Measurements from ENCODE around the gene HJV.

HJV gene

DNA sequence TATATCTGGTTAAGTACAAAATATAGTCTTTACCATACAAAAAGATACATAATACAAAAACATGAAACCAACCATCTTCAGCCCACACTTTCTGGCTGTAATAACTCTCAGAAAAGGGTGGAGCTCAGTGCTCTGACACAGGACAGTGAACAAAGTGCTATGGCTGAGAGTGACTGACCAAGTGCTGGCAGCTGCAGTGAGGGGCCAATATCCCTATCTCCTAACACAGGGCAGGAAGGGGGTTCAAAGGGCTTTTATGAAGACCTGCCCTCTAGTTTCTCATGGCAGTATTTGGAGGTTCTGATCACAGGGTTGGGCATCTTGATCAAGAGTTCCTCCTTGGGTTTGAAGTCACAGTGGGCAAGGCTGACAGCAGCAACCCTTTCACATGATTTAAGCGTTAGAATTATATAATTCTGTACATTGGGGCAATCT, 29.0 kb downstream of the HJV start:
- DNase-seq = no peak

DNA sequence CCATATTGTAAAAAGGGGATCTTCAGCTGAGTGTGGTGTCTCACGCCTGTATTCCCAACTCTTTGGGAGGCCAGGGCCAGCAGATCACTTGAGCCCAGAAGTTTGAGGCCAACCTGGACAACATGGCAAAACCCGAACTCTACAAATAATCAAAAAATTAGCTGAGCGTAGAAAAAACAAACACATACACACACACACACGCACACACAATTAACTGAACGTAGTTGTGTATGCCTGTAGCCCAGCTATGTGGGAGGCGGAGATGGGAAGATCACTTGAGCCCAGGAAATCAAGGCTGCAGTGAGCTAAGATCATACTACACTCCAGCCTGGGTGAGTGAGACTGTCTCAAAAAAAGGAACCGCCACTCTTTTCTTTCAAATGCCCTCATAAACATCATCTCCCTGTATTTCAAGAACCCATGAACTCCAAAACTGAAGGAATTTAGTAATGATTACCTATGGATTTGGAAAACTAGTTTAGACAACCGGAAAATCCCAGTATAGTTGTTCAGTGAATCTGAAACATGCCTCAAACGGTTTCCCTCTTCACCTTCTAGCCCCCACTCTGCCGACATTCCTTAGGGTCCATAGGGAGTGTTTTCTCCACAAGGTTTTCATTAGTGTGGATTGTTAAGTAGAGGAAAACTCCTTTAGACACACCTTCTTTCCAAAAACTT, 29.7 kb downstream of the HJV start:
- no peak for DNase-seq

GRCh38 chr1:145990249-145990855, 31.2 kb downstream of the HJV start:
- no peak for DNase-seq

GRCh38 chr1:145988773-145989172, 32.8 kb downstream of the HJV start:
- no peak for DNase-seq

- DNase-seq = no peak
Observed at GRCh38 chr1:145987926-145988325, 33.6 kb downstream of the HJV start.

DNA sequence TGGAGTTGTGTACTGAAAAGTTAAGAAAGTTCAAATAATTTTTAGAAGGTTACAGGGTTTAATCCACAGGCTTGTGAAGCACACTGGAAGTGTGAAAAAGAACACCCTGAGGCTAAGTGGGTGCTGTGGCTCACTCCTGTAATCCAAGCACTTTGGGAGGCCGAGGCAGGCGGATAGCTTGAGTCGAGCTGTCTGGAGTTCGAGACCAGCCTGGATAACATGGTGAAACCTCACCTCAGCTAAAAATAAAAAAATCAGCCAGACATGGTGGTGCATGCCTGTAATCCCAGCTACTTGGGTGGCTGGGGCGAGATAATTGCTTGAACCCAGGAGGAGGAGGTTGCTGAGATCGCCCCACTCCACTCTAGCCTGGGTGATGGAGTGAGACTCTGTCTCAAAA, 35.0 kb downstream of the HJV start:
- DNase-seq = no peak

DNA sequence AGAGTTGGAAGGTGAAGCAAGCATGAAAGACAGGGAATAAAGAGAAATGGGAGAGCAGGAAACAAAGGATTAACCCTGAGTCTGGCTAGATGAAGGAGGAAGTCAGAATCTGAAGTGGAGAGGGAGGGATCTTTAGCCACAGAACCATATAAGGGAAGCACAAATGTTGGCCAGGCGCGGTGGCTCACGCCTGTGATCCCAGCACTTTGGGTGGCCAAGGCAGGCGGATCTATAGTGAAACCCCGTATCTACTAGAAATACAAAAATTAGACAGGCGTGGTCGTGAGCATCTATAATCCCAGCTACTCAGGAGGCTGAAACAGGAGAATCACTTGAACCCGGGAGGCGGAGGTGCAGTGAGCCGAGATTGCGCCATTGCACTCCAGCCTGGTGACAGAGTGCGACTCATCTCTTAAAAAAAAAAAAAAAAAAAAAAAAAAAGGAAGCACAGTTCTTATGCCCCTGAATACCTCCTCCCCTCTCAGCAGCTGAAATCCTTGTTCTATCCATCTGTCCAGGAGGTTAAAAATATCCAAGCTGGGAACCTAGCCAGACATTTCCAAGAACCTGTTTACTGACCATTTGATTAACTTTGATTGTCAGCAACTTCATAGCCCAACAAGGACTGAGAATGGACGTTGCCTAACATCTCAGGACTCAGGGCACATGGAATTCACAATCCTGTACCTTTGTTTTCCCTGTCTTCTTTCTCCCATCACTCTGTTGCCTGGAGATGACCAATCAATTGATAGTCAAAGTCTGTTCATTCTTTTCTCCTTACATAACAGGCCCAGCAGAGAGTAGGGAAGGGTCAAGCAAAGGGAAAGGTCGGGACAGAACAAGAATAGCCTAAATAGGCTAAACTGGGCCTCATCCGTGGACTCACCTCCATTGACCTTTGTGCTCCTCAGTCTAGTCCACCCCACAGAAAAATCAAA, 35.8 kb downstream of the HJV start:
- no peak for DNase-seq

GRCh38 chr1:145985129-145985501, 36.4 kb downstream of the HJV start:
- DNase-seq = no peak

DNA sequence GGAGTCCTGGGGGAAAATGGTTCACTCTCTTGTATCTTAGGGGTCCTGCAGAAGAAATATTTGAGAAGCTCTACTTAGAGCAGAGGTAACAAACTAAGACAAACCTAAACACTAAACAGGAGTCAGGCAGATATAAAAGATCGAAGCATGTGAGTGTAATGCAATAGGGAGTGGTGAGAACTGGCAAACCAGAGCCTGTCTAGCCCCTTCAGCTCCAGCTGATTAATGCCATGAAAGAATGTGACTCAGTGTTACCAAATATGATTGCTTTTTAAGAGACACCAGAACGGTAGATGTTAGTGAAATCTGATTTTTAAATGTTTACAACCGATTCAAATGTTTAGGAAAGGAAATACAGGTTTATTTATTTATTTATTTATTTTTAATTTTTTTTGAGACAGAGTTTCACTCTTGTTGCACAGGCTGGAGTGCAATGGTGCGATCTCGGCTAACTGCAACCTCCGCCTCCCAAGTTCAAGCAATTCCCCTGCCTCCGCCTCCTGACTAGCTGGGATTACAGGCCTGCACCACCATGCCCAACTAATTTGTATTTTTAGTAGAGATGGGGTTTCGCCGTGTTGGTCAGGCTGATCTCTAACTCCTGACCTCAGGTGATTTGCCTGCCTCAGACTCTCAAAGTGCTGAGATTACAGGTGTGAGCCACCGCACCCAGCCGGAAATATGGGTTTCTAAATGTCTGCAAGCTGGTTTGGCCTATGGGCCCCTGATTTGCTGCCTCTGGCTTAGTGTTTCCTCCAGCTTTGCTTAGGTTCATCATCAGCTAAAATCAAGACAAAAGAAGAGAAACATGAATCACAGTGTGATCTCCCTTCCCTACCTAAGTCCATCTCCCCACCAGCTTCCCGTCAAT, 37.3 kb downstream of the HJV start:
- DNase-seq = no peak

DNA sequence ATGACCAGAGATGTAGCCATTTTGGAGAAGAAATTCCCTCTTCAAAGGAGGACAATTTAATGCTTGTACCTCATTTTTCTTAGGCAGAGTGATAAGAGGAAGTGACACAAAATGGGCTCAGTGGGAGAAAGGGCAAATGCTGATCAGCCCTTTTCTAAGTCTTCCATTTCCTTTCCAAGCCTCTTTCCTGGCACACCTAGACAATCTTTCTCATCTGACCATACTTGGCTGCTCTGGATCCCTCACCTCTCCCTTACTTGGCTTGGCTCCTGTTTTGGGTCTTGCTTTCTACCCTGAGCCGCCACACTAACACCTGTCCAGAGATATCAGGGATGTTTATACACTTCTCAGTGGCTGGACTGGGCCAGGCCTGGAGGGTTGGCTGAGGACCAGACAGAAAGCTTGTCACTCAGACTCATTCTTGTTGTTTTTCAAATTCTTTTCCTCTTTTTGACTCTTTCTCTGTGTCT, 38.3 kb downstream of the HJV start:
- no peak for DNase-seq

DNA sequence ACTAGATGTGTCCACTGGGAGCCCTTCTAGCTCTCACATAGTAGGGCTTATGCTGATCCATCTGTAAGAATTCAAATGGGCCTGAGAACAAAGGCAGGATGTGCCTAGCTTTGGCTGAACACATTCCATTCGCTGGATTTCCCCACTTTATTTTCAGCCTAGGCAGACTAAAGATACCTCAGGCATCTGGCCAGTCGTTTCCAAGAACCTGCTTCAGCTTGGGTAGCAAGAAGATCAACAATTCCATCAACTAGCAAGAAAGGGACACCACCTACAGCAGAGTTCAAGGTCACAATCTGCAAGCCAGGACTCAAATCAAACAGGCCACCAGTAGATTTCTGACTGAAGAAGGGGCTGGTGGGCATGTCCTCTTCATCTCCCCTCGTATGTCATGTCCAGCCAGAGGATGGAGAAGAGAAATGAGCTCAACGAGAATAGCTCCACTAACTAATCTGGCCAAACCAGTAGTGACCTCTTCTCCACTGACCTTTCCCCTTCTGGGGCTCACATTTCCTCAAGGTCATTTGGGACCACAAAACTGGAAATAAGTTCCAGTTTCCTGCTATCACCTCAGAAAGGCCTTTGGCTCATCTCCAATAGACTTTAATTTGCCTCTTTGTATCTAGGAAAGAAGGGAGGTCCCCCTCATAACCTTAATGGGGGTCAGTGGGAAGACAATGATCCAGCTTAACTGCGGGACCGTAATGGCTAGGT, 39.4 kb downstream of the HJV start:
- no peak for DNase-seq

GRCh38 chr1:145980457-145980994, 41.0 kb downstream of the HJV start:
- no peak for DNase-seq

GRCh38 chr1:145979746-145980456, 41.6 kb downstream of the HJV start:
- DNase-seq = no peak

GRCh38 chr1:145978854-145979745, 42.4 kb downstream of the HJV start:
- DNase-seq = peak; percentile 94

- no peak for DNase-seq
Observed at GRCh38 chr1:145978471-145978853, 43.1 kb downstream of the HJV start.

DNA sequence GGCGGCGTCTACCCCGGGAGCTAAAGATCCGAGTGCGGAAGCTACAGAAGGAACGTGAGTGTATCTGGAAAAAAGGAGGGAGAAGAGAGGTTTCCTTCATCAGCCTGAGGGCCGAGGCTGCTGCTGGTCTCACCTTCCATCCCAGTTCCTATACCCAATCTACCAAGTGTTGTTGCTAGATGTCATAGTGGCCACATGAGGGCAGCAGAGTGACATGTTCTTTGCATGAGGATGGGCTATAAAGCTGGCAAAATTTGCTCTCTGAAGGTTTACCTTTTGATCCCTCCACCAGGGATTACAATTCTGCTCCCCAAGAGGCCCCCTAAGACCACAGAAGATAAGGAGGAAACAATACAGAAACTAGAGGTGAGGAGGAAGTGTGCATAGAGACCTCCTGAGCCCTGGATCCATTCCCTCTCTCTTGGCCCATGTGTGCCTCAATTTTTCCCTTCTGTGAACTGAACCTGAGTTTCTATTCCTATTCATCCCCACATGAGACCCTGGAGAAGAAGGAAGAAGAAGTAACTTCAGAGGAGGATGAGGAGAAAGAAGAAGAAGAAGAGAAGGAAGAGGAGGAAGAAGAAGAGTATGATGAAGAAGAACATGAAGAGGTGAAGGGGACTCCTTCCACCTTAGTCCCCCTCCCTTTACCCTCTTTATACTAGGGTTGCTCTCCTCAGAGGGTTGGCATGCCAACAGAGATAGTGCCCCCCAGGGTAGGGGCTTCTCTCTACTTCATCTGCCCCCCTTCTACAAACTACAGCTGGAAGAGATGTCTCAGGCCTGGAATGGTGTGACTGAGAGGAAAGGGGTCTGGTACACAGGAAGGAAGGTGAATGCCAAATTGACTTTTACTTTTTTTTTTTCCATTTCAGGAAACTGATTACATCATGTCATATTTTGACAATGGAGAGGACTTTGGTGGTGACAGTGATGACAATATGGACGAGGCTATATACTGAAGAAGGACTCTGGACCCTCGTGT, 43.8 kb downstream of the HJV start:
- peak; percentile 86 for DNase-seq

DNA sequence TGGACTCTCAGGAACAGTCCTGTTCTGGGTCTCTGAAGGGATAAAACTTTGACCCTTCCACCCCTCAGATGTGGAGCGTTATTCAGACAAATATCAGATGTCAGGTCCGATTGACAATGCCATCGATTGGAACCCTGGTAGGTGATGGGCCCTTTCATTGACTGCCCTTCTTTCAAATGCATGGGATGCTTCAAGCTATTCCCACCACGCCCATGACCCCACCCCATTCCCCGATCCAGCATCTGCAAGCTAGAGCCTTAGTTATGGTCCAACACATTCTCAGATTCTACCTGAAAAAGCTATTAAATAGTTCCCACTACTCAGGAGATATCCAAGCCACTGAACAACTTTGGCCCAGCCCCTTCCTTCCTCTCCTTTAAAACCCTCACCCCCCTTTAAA, 44.5 kb downstream of the HJV start:
- no peak for DNase-seq

DNA sequence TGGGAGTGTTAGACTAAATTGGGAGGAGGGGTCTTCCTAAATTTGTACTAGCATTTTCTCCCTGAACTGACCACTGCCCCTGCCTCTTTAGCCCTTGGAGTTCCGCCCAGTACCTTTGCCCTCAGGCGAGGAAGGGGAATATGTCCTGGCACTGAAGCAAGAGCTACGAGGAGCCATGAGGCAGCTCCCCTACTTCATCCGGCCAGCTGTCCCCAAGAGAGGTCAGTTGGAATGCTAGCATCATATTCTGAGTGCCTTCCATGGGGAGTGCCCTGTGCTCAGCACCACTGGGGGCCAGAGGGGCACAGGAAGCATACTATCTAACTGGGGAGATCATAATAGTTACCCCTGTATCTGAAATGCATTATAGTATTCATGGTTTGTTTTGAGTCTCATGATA, 46.3 kb downstream of the HJV start:
- no peak for DNase-seq

GRCh38 chr1:145974721-145975120, 46.8 kb downstream of the HJV start:
- no peak for DNase-seq

Measured in NCI-H748 treated with DMSO at 0.1 percent for 48 hours (cell line).